PC-3 (cell line): Measurements from ENCODE around the gene NSUN2.

Experiments used
- CTCF ChIP-seq: fragments of 300-600 bp; sonication (generic); conservative IDR thresholded peaks from 2 replicates; pipeline ENCODE4 v1.5.1; 2017; ENCODE audit warnings: antibody characterized with exemption, low read depth, mild to moderate bottlenecking, low read length
- EZH2 ChIP-seq: fragments of 300-600 bp; sonication (generic); IDR thresholded peaks from one replicate; pipeline ENCODE4 v1.6.1; 2017; ENCODE audit warnings: antibody characterized with exemption, mild to moderate bottlenecking, low read length; ENCODE audit not compliant: unreplicated experiment
- EZH2phosphoT487 ChIP-seq: fragments of 300-600 bp; sonication (generic); IDR thresholded peaks from 2 replicates; pipeline ENCODE4 v1.6.1; 2018; ENCODE audit warnings: mild to moderate bottlenecking, antibody characterized with exemption, low read length, borderline replicate concordance

- TF ChIP-seq CTCF, result no peak
- no peak for TF ChIP-seq EZH2
- TF ChIP-seq EZH2phosphoT487, result no peak
Observed at GRCh38 chr5:6611334-6612256, 21.2 kb downstream of the NSUN2 start.
